HepG2 (cell line): ENCODE measurements around the gene METRNL. TPM values are rescaled to one million over a fixed set of nuclear protein-coding genes. Genes with fewer than 3 reads are reported as not detected.

Experiments used
- CCDC6 ChIP-seq: sonication (generic); formaldehyde crosslinking; IDR thresholded peaks from 2 replicates; pipeline ENCODE4 v1.8.1; 2022; ENCODE audit warnings: mild to moderate bottlenecking, missing genetic modification reagents, moderate library complexity
- CTCF ChIP-seq: sonication (generic); formaldehyde crosslinking; IDR thresholded peaks from 2 replicates; pipeline ENCODE4 v1.5.0; 2020; ENCODE audit warnings: mild to moderate bottlenecking, missing genetic modification reagents, moderate library complexity
- EZH2 ChIP-seq: conservative IDR thresholded peaks from 2 replicates; pipeline ENCODE4 v1.6.1; 2012; ENCODE audit warnings: mild to moderate bottlenecking, low read depth, low read length, moderate library complexity
- GABPB1 ChIP-seq: IDR thresholded peaks from 2 replicates; pipeline ENCODE4 v1.6.1; 2016; ENCODE audit warnings: mild to moderate bottlenecking, missing genetic modification reagents, moderate library complexity, missing compliant biosample characterization
- KMT2A ChIP-seq: sonication (generic); formaldehyde crosslinking; IDR thresholded peaks from 2 replicates; pipeline ENCODE4 v1.4.0; 2020; ENCODE audit warnings: missing genetic modification reagents
- NBN ChIP-seq: fragments of 450-650 bp; conservative IDR thresholded peaks from 2 replicates; pipeline ENCODE4 v1.6.1; 2017
- PATZ1 ChIP-seq: sonication (generic); formaldehyde crosslinking; IDR thresholded peaks from 2 replicates; pipeline ENCODE4 v1.4.0; 2020; ENCODE audit warnings: missing genetic modification reagents
- PCBP1 ChIP-seq: fragments of 200-400 bp; formaldehyde crosslinking; IDR thresholded peaks from 2 replicates; pipeline ENCODE4 v1.6.1; 2017; ENCODE audit warnings: mild to moderate bottlenecking, low read depth, low read length, borderline replicate concordance
- RELA ChIP-seq: sonication (generic); formaldehyde crosslinking; IDR thresholded peaks from 2 replicates; pipeline ENCODE4 v1.4.0; 2020; ENCODE audit warnings: missing genetic modification reagents
- TBX2 ChIP-seq: sonication (generic); formaldehyde crosslinking; IDR thresholded peaks from 2 replicates; pipeline ENCODE4 v1.5.0; 2020; ENCODE audit warnings: missing genetic modification reagents, mild to moderate bottlenecking, borderline replicate concordance
- ZBTB14 ChIP-seq: sonication (generic); formaldehyde crosslinking; IDR thresholded peaks from 2 replicates; pipeline ENCODE4 v1.4.0; 2020; ENCODE audit warnings: missing genetic modification reagents
- ZMYM2 ChIP-seq: sonication (generic); formaldehyde crosslinking; IDR thresholded peaks from 2 replicates; pipeline ENCODE4 v1.8.0; 2022; ENCODE audit warnings: mild to moderate bottlenecking, missing genetic modification reagents
- ZNF235 ChIP-seq: sonication (generic); formaldehyde crosslinking; IDR thresholded peaks from 2 replicates; pipeline ENCODE4 v1.8.1; 2023; ENCODE audit warnings: mild to moderate bottlenecking, missing genetic modification reagents, borderline replicate concordance
- ZNF432 ChIP-seq: sonication (generic); formaldehyde crosslinking; IDR thresholded peaks from 2 replicates; pipeline ENCODE4 v1.5.0; 2020; ENCODE audit warnings: missing genetic modification reagents, mild to moderate bottlenecking, borderline replicate concordance
- polyA plus RNA-seq, 8 experiments: library from polyadenylated mRNA; depleted of rRNA in 3 of 8; stranded (reverse) in 7 of 8; unstranded in 1 of 8; fragments of >200 nt; fragmentation: Illumina TruSeq in 4 of 8; extraction: Trizol in 4 of 8; gene quantifications; 2 replicates each; pipeline versions ENCODE4 v1.2.1 to v1.2.3, GENCODE V29; 2011 to 2016; ENCODE audit warnings: low read depth in 4 of 8, missing spikeins in 1 of 8, mixed read lengths in 1 of 8; ENCODE audit not compliant: insufficient read depth in 1 of 8
- total RNA-seq, 5 experiments: library from RNA; depleted of rRNA; stranded (reverse); fragments of >200 nt; fragmentation: Illumina TruSeq; extraction: Trizol; gene quantifications; 2 replicates each; pipeline ENCODE4 v1.2.3, GENCODE V29; 2016; ENCODE audit warnings: low read depth in 1 of 5
- TF ChIP-seq, protein P1 (sequence below): sonication (generic); formaldehyde crosslinking; IDR thresholded peaks from 2 replicates; pipeline ENCODE4 v1.4.0; 2020; ENCODE audit warnings: missing genetic modification reagents
- TF ChIP-seq, protein P2 (sequence below): sonication (generic); formaldehyde crosslinking; IDR thresholded peaks from 2 replicates; pipeline ENCODE4 v1.8.0; 2022; ENCODE audit warnings: mild to moderate bottlenecking, missing genetic modification reagents; ENCODE audit not compliant: insufficient replicate concordance

METRNL gene
- total and polyA plus RNA-seq, 2 of the 13 experiments (the other 11 are each of a cell fraction or from before 2014, with no cell fraction given), result 0.66 to 0.84 TPM

GRCh38 chr17:83080858-83081683, 1.7 kb downstream of the METRNL start (continued):
- TF ChIP-seq CTCF (CRISPR knock-in tag) (no peak), GABPB1 (0 out of 2 replicates have a peak, but pooled peaks have one; percentile 17), TBX2 (CRISPR knock-in tag) (no peak), ZNF432 (no peak), KMT2A (no peak), PCBP1 (0 out of 2 replicates have a peak, but pooled peaks have one; percentile 12), ZMYM2 (CRISPR knock-in tag) (no peak), CCDC6 (CRISPR knock-in tag) (no peak), ZNF235 (CRISPR knock-in tag) (no peak), PATZ1 (CRISPR knock-in tag) (peak; percentile 8; the same call in 1 of the 2 replicates), ZBTB14 (no peak), NBN (no peak), RELA (no peak), EZH2 (peak; percentile 94; the same call in 1 of the 2 replicates)
- TF ChIP-seq, protein P1, sequence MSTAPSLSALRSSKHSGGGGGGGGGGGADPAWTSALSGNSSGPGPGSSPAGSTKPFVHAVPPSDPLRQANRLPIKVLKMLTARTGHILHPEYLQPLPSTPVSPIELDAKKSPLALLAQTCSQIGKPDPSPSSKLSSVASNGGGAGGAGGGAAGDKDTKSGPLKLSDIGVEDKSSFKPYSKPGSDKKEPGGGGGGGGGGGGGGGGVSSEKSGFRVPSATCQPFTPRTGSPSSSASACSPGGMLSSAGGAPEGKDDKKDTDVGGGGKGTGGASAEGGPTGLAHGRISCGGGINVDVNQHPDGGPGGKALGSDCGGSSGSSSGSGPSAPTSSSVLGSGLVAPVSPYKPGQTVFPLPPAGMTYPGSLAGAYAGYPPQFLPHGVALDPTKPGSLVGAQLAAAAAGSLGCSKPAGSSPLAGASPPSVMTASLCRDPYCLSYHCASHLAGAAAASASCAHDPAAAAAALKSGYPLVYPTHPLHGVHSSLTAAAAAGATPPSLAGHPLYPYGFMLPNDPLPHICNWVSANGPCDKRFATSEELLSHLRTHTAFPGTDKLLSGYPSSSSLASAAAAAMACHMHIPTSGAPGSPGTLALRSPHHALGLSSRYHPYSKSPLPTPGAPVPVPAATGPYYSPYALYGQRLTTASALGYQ, result no peak
- TF ChIP-seq, protein P2, sequence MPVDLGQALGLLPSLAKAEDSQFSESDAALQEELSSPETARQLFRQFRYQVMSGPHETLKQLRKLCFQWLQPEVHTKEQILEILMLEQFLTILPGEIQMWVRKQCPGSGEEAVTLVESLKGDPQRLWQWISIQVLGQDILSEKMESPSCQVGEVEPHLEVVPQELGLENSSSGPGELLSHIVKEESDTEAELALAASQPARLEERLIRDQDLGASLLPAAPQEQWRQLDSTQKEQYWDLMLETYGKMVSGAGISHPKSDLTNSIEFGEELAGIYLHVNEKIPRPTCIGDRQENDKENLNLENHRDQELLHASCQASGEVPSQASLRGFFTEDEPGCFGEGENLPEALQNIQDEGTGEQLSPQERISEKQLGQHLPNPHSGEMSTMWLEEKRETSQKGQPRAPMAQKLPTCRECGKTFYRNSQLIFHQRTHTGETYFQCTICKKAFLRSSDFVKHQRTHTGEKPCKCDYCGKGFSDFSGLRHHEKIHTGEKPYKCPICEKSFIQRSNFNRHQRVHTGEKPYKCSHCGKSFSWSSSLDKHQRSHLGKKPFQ (CRISPR knock-in tag), result no peak
